GM12874 (cell line): Measurements from ENCODE around the gene MDFIC2.

Experiments used
- TF ChIP-seq, protein P1 (sequence below): IDR thresholded peaks from 2 replicates; pipeline ENCODE4 v1.5.1; 2011; ENCODE audit warnings: low read depth, mild to moderate bottlenecking, control low read depth, low read length, moderate library complexity; ENCODE audit not compliant: insufficient read depth

The MDFIC2 gene

GRCh38 chr3:70186221-70186620, 126.2 kb downstream of the MDFIC2 start:
- TF ChIP-seq, protein P1, sequence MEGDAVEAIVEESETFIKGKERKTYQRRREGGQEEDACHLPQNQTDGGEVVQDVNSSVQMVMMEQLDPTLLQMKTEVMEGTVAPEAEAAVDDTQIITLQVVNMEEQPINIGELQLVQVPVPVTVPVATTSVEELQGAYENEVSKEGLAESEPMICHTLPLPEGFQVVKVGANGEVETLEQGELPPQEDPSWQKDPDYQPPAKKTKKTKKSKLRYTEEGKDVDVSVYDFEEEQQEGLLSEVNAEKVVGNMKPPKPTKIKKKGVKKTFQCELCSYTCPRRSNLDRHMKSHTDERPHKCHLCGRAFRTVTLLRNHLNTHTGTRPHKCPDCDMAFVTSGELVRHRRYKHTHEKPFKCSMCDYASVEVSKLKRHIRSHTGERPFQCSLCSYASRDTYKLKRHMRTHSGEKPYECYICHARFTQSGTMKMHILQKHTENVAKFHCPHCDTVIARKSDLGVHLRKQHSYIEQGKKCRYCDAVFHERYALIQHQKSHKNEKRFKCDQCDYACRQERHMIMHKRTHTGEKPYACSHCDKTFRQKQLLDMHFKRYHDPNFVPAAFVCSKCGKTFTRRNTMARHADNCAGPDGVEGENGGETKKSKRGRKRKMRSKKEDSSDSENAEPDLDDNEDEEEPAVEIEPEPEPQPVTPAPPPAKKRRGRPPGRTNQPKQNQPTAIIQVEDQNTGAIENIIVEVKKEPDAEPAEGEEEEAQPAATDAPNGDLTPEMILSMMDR = no peak

DNA sequence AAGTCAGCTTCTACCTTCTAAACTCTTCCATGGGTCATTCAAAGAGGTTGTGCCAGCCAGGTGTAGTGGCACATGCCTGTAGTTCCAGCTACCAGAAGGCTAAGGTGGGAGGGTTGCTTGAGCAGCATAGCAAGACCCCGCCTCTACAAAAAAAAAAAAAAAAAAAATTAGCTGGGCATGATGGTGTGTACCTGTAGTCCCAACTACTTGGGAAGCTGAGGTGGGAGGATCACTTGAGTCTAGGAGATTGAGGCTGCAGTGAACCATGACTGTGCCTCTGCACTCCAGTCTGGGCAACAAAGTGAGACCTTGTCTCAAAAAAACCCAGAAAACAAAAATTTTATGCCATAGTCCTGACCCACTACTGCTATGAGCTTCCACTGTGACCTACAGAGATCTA, 126.8 kb downstream of the MDFIC2 start:
- TF ChIP-seq, protein P1 = no peak

DNA sequence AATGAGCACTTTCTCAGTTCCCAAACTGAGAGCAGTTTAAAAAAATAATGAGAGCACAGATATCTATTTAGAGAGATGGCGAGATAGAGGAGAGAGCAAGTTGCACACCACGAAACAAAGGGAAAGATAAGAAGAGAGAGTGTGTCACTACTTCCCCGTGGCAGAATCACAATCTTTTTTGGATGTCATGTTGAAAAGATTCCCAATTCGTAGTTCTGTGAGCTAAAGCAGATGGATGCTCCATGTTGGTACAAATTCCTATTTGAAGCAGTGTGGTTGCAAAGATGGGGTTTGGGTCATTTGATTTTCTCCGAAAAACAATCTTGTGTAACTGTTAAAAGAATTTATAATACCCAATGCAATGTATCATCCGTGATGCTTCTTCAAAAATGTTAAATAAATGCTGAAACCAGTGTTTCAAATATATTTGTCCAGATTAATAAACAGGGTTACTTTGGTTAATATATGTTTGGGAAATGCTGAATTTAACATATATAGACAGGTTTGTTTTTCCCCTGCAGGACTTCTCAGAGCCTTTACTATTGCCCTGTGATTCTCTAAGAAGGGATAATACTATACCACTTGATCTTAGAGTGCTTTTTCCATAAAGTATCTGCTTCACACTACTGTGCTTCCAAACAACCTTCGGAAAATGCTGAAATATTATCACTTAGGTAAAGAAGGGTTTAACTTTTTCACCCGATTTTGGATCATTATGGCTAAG, 128.5 kb downstream of the MDFIC2 start:
- TF ChIP-seq, protein P1 = no peak

DNA sequence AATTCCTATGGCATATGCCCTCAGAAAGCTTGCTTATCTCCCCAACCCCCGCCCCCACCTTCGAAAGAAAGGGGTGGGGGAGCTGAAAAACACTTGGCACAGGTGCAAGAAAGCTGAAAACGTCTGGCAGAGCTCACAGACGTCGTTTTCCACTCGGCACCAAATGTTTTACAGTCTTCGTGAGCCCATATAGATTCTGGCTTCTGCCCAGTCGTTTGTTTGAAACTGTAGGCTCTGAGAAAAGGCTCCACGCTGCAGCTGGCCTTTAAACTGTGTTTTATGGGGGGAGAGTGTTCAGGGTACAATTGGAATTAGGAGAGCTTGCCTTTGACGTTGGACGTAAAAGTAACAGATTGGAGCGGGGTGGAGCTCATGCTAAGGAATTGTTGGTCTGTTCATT, 130.3 kb downstream of the MDFIC2 start:
- TF ChIP-seq, protein P1 = no peak

DNA sequence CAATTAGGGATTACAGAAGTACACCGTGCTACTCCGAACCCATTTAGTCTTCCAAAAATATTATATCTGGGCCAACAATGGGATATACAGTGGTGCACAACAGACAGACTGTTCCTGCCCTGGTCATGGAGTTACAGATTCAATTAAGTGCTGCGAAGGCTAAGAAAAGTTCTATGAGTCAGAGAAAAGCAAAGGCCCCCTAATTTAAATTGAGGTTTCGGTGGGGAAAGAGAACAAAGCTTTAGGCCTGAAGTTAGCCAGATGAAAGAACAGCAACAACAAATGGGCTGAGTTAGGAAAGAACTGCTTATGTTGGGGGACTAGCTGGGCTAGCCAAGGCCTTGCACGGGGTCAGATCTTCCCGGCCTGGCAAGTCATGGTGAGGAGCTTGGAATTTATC, 131.8 kb downstream of the MDFIC2 start:
- TF ChIP-seq, protein P1 = no peak

GRCh38 chr3:70179111-70179510, 133.3 kb downstream of the MDFIC2 start:
- TF ChIP-seq, protein P1 = no peak

- TF ChIP-seq, protein P1 = no peak
Measured at GRCh38 chr3:70177881-70178645, 134.4 kb downstream of the MDFIC2 start.
